Neural cell (in vitro differentiated cells): ENCODE results near the gene SZT2. TPM values are rescaled to one million over a fixed set of nuclear protein-coding genes. Genes with fewer than 3 reads are reported as not detected.

Source experiments
- H2AFZ ChIP-seq: fragments of 200-600, 300-800 bp; sonication (generic), shearing (Covaris generic); 2 replicates; pipeline ENCODE4 v1.6.0; 2014; ENCODE audit warnings: low read depth, mild to moderate bottlenecking, antibody characterized with exemption, low read length, moderate library complexity
- H3F3A ChIP-seq: fragments of 200-600 bp; shearing (Covaris generic); 2 replicates; pipeline ENCODE4 v1.6.1; 2016; ENCODE audit warnings: mild to moderate bottlenecking, moderate library complexity, mixed read lengths, antibody characterized with exemption, low read length; ENCODE audit not compliant: insufficient read depth, poor library complexity, severe bottlenecking
- H3K27ac ChIP-seq: fragments of 200-600, 300-800 bp; sonication (generic), shearing (Covaris generic); 2 replicates; pipeline ENCODE4 v1.5.1; 2014; ENCODE audit warnings: mild to moderate bottlenecking, low read length, moderate library complexity
- H3K27me3 ChIP-seq: fragments of 300-800, 200-600 bp; sonication (generic), shearing (Covaris generic); 2 replicates; pipeline ENCODE4 v1.6.0; 2014; ENCODE audit warnings: mild to moderate bottlenecking, low read depth, low read length, moderate library complexity; ENCODE audit not compliant: insufficient read depth
- H3K36me3 ChIP-seq: fragments of 300-800, 200-600 bp; sonication (generic), shearing (Covaris generic); 2 replicates; pipeline ENCODE4 v1.5.1; 2014; ENCODE audit warnings: mild to moderate bottlenecking, antibody characterized with exemption, low read length, moderate library complexity; ENCODE audit not compliant: insufficient read depth
- H3K4me2 ChIP-seq: fragments of 300-800, 200-600 bp; sonication (generic), shearing (Covaris generic); 2 replicates; pipeline ENCODE4 v1.6.0; 2014; ENCODE audit warnings: mild to moderate bottlenecking, low read length
- H3K4me3 ChIP-seq: fragments of 300-800, 200-600 bp; sonication (generic), shearing (Covaris generic); 2 replicates; pipeline ENCODE4 v1.5.1; 2014; ENCODE audit warnings: mild to moderate bottlenecking, low read length, moderate library complexity
- H3K79me2 ChIP-seq: fragments of 200-600 bp; shearing (Covaris generic); replicated peaks from 2 replicates; pipeline ENCODE4 v1.6.0; 2014; ENCODE audit warnings: mild to moderate bottlenecking, low read length, moderate library complexity; ENCODE audit not compliant: insufficient read depth
- H3K9ac ChIP-seq: fragments of 300-800, 200-600 bp; sonication (generic), shearing (Covaris generic); 2 replicates; pipeline ENCODE4 v1.6.1; 2016; ENCODE audit warnings: mild to moderate bottlenecking, low read length, mixed read lengths
- H3K9me2 ChIP-seq: fragments of 200-600 bp; shearing (Covaris generic); 2 replicates; pipeline ENCODE4 v1.6.1; 2016; ENCODE audit warnings: mild to moderate bottlenecking, low read length, mixed read lengths; ENCODE audit not compliant: insufficient read depth
- H3K9me3 ChIP-seq: fragments of 200-600, 300-800 bp; sonication (generic), shearing (Covaris generic); 2 replicates; pipeline ENCODE4 v1.6.1; 2016; ENCODE audit warnings: mild to moderate bottlenecking, mixed run types, low read length, moderate library complexity, mixed read lengths
- H4K20me1 ChIP-seq: fragments of 200-600 bp; shearing (Covaris generic); 2 replicates; pipeline ENCODE4 v1.6.1; 2016; ENCODE audit warnings: mild to moderate bottlenecking, mixed run types; ENCODE audit not compliant: insufficient read depth
- EZH2 ChIP-seq: fragments of 200-600, 300-800 bp; shearing (Covaris generic), sonication (generic); IDR thresholded peaks from 2 replicates; pipeline ENCODE4 v1.6.1; 2014; ENCODE audit warnings: antibody characterized with exemption, low read length, borderline replicate concordance, mild to moderate bottlenecking; ENCODE audit not compliant: insufficient read depth, poor library complexity, severe bottlenecking
- MXI1 ChIP-seq: fragments of 450-650 bp; conservative IDR thresholded peaks from 2 replicates; pipeline ENCODE4 v1.6.1; 2014; ENCODE audit warnings: antibody characterized with exemption, mild to moderate bottlenecking; ENCODE audit not compliant: poor library complexity, severe bottlenecking
- POLR2AphosphoS5 ChIP-seq: IDR thresholded peaks from 2 replicates; pipeline ENCODE4 v1.6.1; 2012
- RAD21 ChIP-seq: fragments of 450-650 bp; conservative IDR thresholded peaks from 2 replicates; pipeline ENCODE4 v1.6.1; 2014; ENCODE audit warnings: antibody characterized with exemption, mild to moderate bottlenecking, moderate library complexity
- SMC3 ChIP-seq: fragments of 450-650 bp; conservative IDR thresholded peaks from 2 replicates; pipeline ENCODE4 v1.6.1; 2014; ENCODE audit warnings: antibody characterized with exemption, mild to moderate bottlenecking, moderate library complexity; ENCODE audit not compliant: poor library complexity
- TAF1 ChIP-seq: IDR thresholded peaks from 2 replicates; pipeline ENCODE4 v1.6.1; 2012; ENCODE audit warnings: low read depth
- polyA plus RNA-seq: library from polyadenylated mRNA; depleted of rRNA; stranded (reverse); fragments of >200 nt; gene quantifications from 2 replicates; pipeline ENCODE4 v1.2.3, GENCODE V29; 2014
- TF ChIP-seq, protein P1 (sequence below): IDR thresholded peaks from 2 replicates; pipeline ENCODE4 v1.6.1; 2012; ENCODE audit warnings: borderline replicate concordance
- TF ChIP-seq, protein P2 (sequence below): fragments of 450-650 bp; IDR thresholded peaks from 2 replicates; pipeline ENCODE4 v1.5.1; 2014; ENCODE audit warnings: antibody characterized with exemption, mild to moderate bottlenecking, moderate library complexity; ENCODE audit not compliant: poor library complexity, severe bottlenecking

Gene SZT2
- polyA plus RNA-seq, 1 donor from 2014 or later, result 6.6 TPM

DNA sequence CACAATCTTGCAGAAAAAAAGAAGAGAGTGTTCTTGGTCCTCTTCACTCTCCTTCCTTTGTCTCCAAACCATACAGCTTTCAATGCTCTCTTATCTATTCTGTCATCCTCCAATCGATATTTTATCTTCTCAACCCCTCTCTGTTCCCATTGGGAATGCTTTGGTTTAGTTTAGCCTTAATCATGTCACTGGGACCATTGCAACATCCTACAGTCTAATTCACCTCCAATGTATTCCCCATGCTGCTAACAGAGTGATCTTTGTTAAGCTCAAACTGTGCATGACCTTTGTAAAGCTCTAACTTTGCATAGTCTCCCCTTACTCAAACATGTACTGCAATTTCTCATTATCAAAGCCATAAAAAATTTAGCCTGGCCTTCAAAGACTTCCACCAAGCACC lies 49.1 kb upstream of the SZT2 start (continued):
- TF ChIP-seq EZH2, result no peak
- TF ChIP-seq RAD21, result no peak

DNA sequence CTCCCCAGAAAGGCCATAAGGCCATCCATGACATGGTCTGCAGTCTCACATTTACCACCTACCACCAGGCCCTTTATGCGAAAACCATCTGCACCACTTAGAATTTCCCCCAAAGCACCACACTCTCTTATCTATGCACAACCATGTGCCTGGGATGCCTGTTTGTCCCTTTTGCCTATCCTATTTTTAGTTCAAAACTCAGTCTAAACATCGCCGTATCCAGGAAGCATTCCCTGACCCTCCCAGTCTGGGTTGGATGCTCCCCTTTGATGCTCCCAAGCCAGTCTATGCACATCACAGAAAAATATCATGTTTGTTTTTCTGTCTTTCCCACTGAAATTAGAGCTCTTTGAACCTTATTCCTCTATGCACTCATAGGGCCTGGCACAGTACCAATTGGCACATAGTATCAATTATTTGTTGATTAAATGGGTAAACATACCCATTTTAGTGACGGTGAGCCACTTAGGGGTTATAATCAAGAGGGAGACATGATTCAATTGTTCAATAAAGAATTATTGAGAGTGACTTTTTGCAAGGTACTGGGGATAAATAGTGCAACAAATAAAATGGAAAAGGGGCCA lies 45.3 kb upstream of the SZT2 start:
- Histone ChIP-seq H4K20me1 (no peaks in the 10 kb centered on the region), H3K9me3 (no peaks in the 10 kb centered on the region), H3K36me3 (no peaks in the 10 kb centered on the region), H3K4me2 (no peak overlapping the region), H3F3A (no peaks in the 10 kb centered on the region), H3K27me3 (peaks cover 7% of the 10 kb centered on the region), H2AFZ (no peak overlapping the region), H3K4me3 (no peak overlapping the region), H3K27ac (no peak overlapping the region), H3K9me2 (no peaks in the 10 kb centered on the region), H3K79me2 (no peaks in the 10 kb centered on the region), H3K9ac (no peak overlapping the region)
- no peak for TF ChIP-seq SMC3
- TF ChIP-seq POLR2AphosphoS5, result no peak
- TF ChIP-seq, protein P1, sequence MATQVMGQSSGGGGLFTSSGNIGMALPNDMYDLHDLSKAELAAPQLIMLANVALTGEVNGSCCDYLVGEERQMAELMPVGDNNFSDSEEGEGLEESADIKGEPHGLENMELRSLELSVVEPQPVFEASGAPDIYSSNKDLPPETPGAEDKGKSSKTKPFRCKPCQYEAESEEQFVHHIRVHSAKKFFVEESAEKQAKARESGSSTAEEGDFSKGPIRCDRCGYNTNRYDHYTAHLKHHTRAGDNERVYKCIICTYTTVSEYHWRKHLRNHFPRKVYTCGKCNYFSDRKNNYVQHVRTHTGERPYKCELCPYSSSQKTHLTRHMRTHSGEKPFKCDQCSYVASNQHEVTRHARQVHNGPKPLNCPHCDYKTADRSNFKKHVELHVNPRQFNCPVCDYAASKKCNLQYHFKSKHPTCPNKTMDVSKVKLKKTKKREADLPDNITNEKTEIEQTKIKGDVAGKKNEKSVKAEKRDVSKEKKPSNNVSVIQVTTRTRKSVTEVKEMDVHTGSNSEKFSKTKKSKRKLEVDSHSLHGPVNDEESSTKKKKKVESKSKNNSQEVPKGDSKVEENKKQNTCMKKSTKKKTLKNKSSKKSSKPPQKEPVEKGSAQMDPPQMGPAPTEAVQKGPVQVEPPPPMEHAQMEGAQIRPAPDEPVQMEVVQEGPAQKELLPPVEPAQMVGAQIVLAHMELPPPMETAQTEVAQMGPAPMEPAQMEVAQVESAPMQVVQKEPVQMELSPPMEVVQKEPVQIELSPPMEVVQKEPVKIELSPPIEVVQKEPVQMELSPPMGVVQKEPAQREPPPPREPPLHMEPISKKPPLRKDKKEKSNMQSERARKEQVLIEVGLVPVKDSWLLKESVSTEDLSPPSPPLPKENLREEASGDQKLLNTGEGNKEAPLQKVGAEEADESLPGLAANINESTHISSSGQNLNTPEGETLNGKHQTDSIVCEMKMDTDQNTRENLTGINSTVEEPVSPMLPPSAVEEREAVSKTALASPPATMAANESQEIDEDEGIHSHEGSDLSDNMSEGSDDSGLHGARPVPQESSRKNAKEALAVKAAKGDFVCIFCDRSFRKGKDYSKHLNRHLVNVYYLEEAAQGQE, result no peak
- TF ChIP-seq TAF1, result no peak
- TF ChIP-seq RAD21, result no peak

DNA sequence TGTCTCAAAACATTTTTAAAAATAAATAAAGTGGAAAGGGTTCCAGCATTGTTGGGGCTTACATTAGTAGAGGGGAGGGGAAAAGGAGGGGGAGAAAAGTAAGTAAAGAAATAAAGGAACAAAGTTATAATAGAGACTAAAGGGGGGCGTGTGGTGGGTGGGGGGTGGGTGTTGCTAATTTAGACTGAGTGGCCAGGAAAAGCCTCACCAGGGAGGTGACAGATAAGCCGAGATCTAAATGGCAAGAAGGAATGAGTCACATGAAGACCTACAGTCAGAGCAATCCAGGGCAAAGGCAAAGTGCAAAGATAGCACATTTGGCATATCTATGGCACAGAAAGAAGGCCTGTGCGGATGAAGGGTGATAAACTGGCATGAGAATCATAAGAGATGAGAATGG lies 44.6 kb upstream of the SZT2 start:
- TF ChIP-seq SMC3 (no peak), POLR2AphosphoS5 (no peak), MXI1 (no peak), EZH2 (no peak), TAF1 (no peak), RAD21 (no peak)
- TF ChIP-seq, protein P2, sequence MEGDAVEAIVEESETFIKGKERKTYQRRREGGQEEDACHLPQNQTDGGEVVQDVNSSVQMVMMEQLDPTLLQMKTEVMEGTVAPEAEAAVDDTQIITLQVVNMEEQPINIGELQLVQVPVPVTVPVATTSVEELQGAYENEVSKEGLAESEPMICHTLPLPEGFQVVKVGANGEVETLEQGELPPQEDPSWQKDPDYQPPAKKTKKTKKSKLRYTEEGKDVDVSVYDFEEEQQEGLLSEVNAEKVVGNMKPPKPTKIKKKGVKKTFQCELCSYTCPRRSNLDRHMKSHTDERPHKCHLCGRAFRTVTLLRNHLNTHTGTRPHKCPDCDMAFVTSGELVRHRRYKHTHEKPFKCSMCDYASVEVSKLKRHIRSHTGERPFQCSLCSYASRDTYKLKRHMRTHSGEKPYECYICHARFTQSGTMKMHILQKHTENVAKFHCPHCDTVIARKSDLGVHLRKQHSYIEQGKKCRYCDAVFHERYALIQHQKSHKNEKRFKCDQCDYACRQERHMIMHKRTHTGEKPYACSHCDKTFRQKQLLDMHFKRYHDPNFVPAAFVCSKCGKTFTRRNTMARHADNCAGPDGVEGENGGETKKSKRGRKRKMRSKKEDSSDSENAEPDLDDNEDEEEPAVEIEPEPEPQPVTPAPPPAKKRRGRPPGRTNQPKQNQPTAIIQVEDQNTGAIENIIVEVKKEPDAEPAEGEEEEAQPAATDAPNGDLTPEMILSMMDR, result no peak
- TF ChIP-seq, protein P1, result no peak

More for the DNA sequence above, 44.6 kb upstream of the SZT2 start:
- Histone ChIP-seq H3K27me3 (peaks cover 11% of the 10 kb centered on the region), H3K9me3 (no peaks in the 10 kb centered on the region), H3K9ac (no peak overlapping the region), H3K4me2 (no peak overlapping the region), H4K20me1 (no peaks in the 10 kb centered on the region), H3K36me3 (no peaks in the 10 kb centered on the region), H3K27ac (no peak overlapping the region), H2AFZ (no peak overlapping the region), H3F3A (no peaks in the 10 kb centered on the region), H3K79me2 (no peaks in the 10 kb centered on the region), H3K4me3 (no peak overlapping the region), H3K9me2 (no peaks in the 10 kb centered on the region)
